Endothelial cell of umbilical vein (primary cell): ENCODE measurements around the gene SPAG6. TPM values are rescaled to one million over a fixed set of nuclear protein-coding genes. Genes with fewer than 3 reads are reported as not detected.
A peak's percentile ranks its signal among the peaks of the same experiment; 100 is the strongest.

Source experiments
- BruUV-seq: library from RNA; stranded (reverse); fragments of 400-500 nt; replicated peaks from 2 replicates; lab custom pipeline; 2021; lab: Mats Ljungman, UMichigan
- CTCF ChIA-PET: fragments of 300-600, 350-600 bp; sonication (Branson Sonifier 250); formaldehyde crosslinking; loops from one replicate; lab custom pipeline; 2021; ENCODE audit warnings: antibody characterized with exemption, inconsistent platforms; lab: Charles Lee
- POLR2A ChIA-PET: fragments of 300-600, 350-600 bp; sonication (Branson Sonifier 250); formaldehyde crosslinking; loops from one replicate; lab custom pipeline; 2021; ENCODE audit warnings: antibody characterized with exemption, inconsistent platforms; lab: Charles Lee
- DNase-seq: peaks from one replicate; pipeline ENCODE4 v3.0.0-alpha.2; 2011; ENCODE audit warnings: low read depth, low spot score
- FAIRE-seq: peaks from 2 replicates; lab custom pipeline; 2011; peaks lifted over from hg19 to GRCh38; lab: Jason Lieb, UNC
- H2AFZ ChIP-seq: 2 replicates; pipeline ENCODE4 v1.6.0; 2012; ENCODE audit warnings: low read depth, low read length, control low read depth, inconsistent platforms
- H3K27ac ChIP-seq: 2 replicates; pipeline ENCODE4 v1.5.1; 2011; ENCODE audit warnings: low read depth, mild to moderate bottlenecking, control low read depth, low read length, moderate library complexity; ENCODE audit not compliant: insufficient read depth
- H3K27me3 ChIP-seq, 2 experiments: 2 replicates each; pipeline versions ENCODE4 v1.6.0 to v1.6.1; 2011; ENCODE audit warnings: low read length in 2 of 2, mixed read lengths in 1 of 2; ENCODE audit not compliant: control insufficient read depth in 2 of 2, insufficient read depth in 2 of 2
- H3K36me3 ChIP-seq, 2 experiments: 2 replicates in 1 of 2; 3 replicates in 1 of 2; pipeline ENCODE4 v1.5.1; 2011; ENCODE audit warnings: low read length in 2 of 2, mild to moderate bottlenecking in 1 of 2, moderate library complexity in 1 of 2; ENCODE audit not compliant: control insufficient read depth in 2 of 2, insufficient read depth in 2 of 2; ENCODE audit errors: extremely low read depth in 1 of 2
- H3K4me1 ChIP-seq: 3 replicates; pipeline ENCODE4 v1.5.1; 2011; ENCODE audit warnings: mild to moderate bottlenecking, low read length; ENCODE audit not compliant: control insufficient read depth, insufficient read depth; ENCODE audit errors: extremely low read depth
- H3K4me2 ChIP-seq: 2 replicates; pipeline ENCODE4 v1.6.1; 2011; ENCODE audit warnings: low read length, control low read depth, mixed read lengths; ENCODE audit not compliant: insufficient read depth
- H3K4me3 ChIP-seq, 3 experiments: fragments of 200-600 bp in 1 of 3; sonication (generic), shearing (Covaris generic) in 1 of 3; replicated peaks in 1 of 3; 2 replicates each; pipeline ENCODE4 v1.5.1; 2011 to 2016; ENCODE audit warnings: control low read depth in 3 of 3, low read length in 3 of 3, mild to moderate bottlenecking in 2 of 3, inconsistent platforms in 1 of 3, low read depth in 1 of 3, moderate library complexity in 1 of 3; ENCODE audit not compliant: insufficient read depth in 1 of 3
- H3K79me2 ChIP-seq: 2 replicates; pipeline ENCODE4 v1.6.0; 2012; ENCODE audit warnings: low read length, inconsistent platforms; ENCODE audit not compliant: control insufficient read depth, insufficient read depth
- H3K9ac ChIP-seq: replicated peaks from 2 replicates; pipeline ENCODE3; 2011; ENCODE audit warnings: low read length, control low read depth; ENCODE audit not compliant: insufficient read depth; ENCODE audit errors: extremely low read depth
- H3K9me1 ChIP-seq: replicated peaks from 3 replicates; pipeline ENCODE4 v1.6.0; 2011; ENCODE audit warnings: mild to moderate bottlenecking, low read length; ENCODE audit not compliant: control insufficient read depth, insufficient read depth; ENCODE audit errors: extremely low read depth
- H3K9me3 ChIP-seq: replicated peaks from 2 replicates; pipeline ENCODE4 v1.5.1; 2012; ENCODE audit warnings: low read length, inconsistent platforms; ENCODE audit not compliant: control insufficient read depth, insufficient read depth
- H4K20me1 ChIP-seq: replicated peaks from 2 replicates; pipeline ENCODE3; 2011; ENCODE audit warnings: mild to moderate bottlenecking, low read length; ENCODE audit not compliant: control insufficient read depth, insufficient read depth; ENCODE audit errors: extremely low read depth
- EZH2 ChIP-seq: IDR thresholded peaks from 2 replicates; pipeline ENCODE4 v1.6.1; 2012; ENCODE audit warnings: borderline replicate concordance, low read depth, mild to moderate bottlenecking, moderate library complexity, low read length, inconsistent platforms; ENCODE audit not compliant: severe bottlenecking
- FOS ChIP-seq: IDR thresholded peaks from 2 replicates; pipeline ENCODE4 v1.6.1; 2011; ENCODE audit warnings: mild to moderate bottlenecking, low read length, moderate library complexity, borderline replicate concordance; ENCODE audit not compliant: insufficient read depth
- MAX ChIP-seq: IDR thresholded peaks from 2 replicates; pipeline ENCODE4 v1.6.1; 2011; ENCODE audit not compliant: insufficient read depth, insufficient read length
- MYC ChIP-seq: IDR thresholded peaks from one replicate; pipeline ENCODE4 v1.6.1; 2011; ENCODE audit warnings: mild to moderate bottlenecking, low read depth, low read length
- POLR2A ChIP-seq: IDR thresholded peaks from 2 replicates; pipeline ENCODE4 v1.6.1; 2012; ENCODE audit warnings: low read depth, mild to moderate bottlenecking, control low read depth, low read length
- POLR2AphosphoS5 ChIP-seq: IDR thresholded peaks from 2 replicates; pipeline ENCODE4 v1.6.1; 2012; ENCODE audit warnings: low read depth, mild to moderate bottlenecking, control low read depth, low read length, moderate library complexity; ENCODE audit not compliant: insufficient read depth
- dilution Hi-C: fragments of 300-500 bp; cut with MboI; formaldehyde crosslinking; loops from one replicate; pipeline ENCODE4 v1.15.0; 2019; ENCODE audit warnings: low sequenced_read_pairs; ENCODE audit not compliant: extremely low pct_ligation_motif_present
- intact Hi-C: fragments of 100-400 bp; cut with micrococcal nuclease; formaldehyde crosslinking; loops from one replicate; pipeline ENCODE4 v1.10.0; 2022
- polyA plus RNA-seq, 4 experiments: library from polyadenylated mRNA; depleted of rRNA in 3 of 4; stranded (reverse) in 3 of 4; unstranded in 1 of 4; fragments of >200 nt; gene quantifications; 2 replicates each; pipeline versions ENCODE4 v1.2.1 to v1.2.3, GENCODE V29; 2011 to 2012; ENCODE audit warnings: missing spikeins in 1 of 4
- total RNA-seq: library from RNA; stranded (reverse); gene quantifications from 2 replicates; pipeline ENCODE4 v1.2.3, GENCODE V29; 2021

The SPAG6 gene
- total and polyA plus RNA-seq, 2 donors (not counting 3 experiments of a cell fraction or from before 2014, with no cell fraction given): not detected

- ChIA-PET POLR2A (no interaction called here), CTCF (interaction anchor here (1.0 to 1.4 kb wide), 2 partner anchors 11 to 15 kb away, joined by 3 read pairs; no protein-coding TSS in a partner anchor)
- DNase-seq (no peak), FAIRE-seq (no peak)
- H3K79me2 ChIP-seq: no peaks in the 10 kb centered on the region
- H3K9me3 ChIP-seq: no peaks in the 10 kb centered on the region
- H2AFZ ChIP-seq: no peak overlapping the region
- H3K27ac ChIP-seq: no peak overlapping the region
- no peak for TF ChIP-seq POLR2A
- no peak for TF ChIP-seq POLR2AphosphoS5
- TF ChIP-seq FOS: no peak
- no peak for TF ChIP-seq MYC
- TF ChIP-seq EZH2: no peak
- TF ChIP-seq MAX: no peak
- H3K4me2 ChIP-seq: no peak overlapping the region
- dilution Hi-C loops: no loop called here
- no peaks in the 10 kb centered on the region for H4K20me1 ChIP-seq
- H3K4me1 ChIP-seq: peaks cover 24% of the 10 kb centered on the region
- no peak overlapping the region for H3K4me3 ChIP-seq
- intact Hi-C loops: no loop called here
- H3K27me3 ChIP-seq: peaks cover 67 to 88% of the 10 kb centered on the region in 2 experiments
- no peaks in the 10 kb centered on the region for H3K36me3 ChIP-seq
- no TSS peak for BruUV-seq
- H3K9ac ChIP-seq: no peak overlapping the region
- no peaks in the 10 kb centered on the region for H3K9me1 ChIP-seq
Measured at GRCh38 chr10:22338185-22338900, 7.0 kb upstream of the SPAG6 start.

GRCh38 chr10:22338931-22339330, 6.4 kb upstream of the SPAG6 start:
- ChIA-PET POLR2A (interaction anchor here (1.4 kb wide), 1 partner anchor 110 kb away, joined by 3 read pairs; no protein-coding TSS in a partner anchor), CTCF (interaction anchor here (1.0 to 1.4 kb wide), 2 partner anchors 10 to 16 kb away, joined by 3 read pairs; no protein-coding TSS in a partner anchor)
- Histone ChIP-seq H2AFZ (no peak overlapping the region), H3K79me2 (no peaks in the 10 kb centered on the region), H4K20me1 (no peaks in the 10 kb centered on the region), H3K9ac (no peak overlapping the region), H3K4me3 (no peak overlapping the region), H3K4me2 (no peak overlapping the region), H3K27me3 (peaks cover 69 to 90% of the 10 kb centered on the region in 2 experiments), H3K9me1 (no peaks in the 10 kb centered on the region), H3K27ac (no peak overlapping the region), H3K4me1 (peaks cover 24% of the 10 kb centered on the region), H3K36me3 (no peaks in the 10 kb centered on the region), H3K9me3 (no peaks in the 10 kb centered on the region)
- dilution Hi-C loops (no loop called here), intact Hi-C loops (no loop called here)
- TF ChIP-seq FOS: no peak
- peak; percentile 30 for TF ChIP-seq EZH2
- DNase-seq (no peak), FAIRE-seq (no peak)
- BruUV-seq: no TSS peak
